Measurements from ENCODE around the gene SNCG. TPM values are rescaled to one million over a fixed set of nuclear protein-coding genes. Genes with fewer than 3 reads are reported as not detected.
"Not testable (repeated sequence)": the region's sequence is repeated elsewhere in the genome, so short reads cannot be mapped to it uniquely, and the experiment has no call there.

The SNCG gene
- total RNA-seq, 1 experiment from 2014 or later, result 99.4 TPM

GRCh38 chr10:87000491-87000890 is 42.1 kb downstream of the SNCG start:
- Histone ChIP-seq H3K27me3 (ENCODE audit: insufficient read depth, low read depth) (no peaks in the 10 kb centered on the region), H3K9me2 (ENCODE audit: insufficient read depth) (no peaks in the 10 kb centered on the region), H3K4me3 (no peak overlapping the region), H4K20me1 (ENCODE audit: insufficient read depth) (no peaks in the 10 kb centered on the region), H3K36me3 (ENCODE audit: low read depth) (no peaks in the 10 kb centered on the region), H3K9me3 (ENCODE audit: insufficient read depth, low read depth) (no peaks in the 10 kb centered on the region), H3K27ac (no peak overlapping the region), H3K4me1 (replicated peaks; ENCODE audit: insufficient read depth) (peaks cover 6% of the 10 kb centered on the region), H3K79me2 (ENCODE audit: low read depth) (no peaks in the 10 kb centered on the region), H2AFZ (no peak overlapping the region), H3K4me2 (no peak overlapping the region), H3F3A (ENCODE audit: insufficient read depth, low read depth) (no peaks in the 10 kb centered on the region)
- no TSS peak for BruUV-seq (replicated peaks)
- CTCF ChIA-PET, result no interaction called here
- POLR2A ChIA-PET (ENCODE audit: unreplicated experiment), result interaction anchor here (0.7 kb wide), 1 partner anchor 237 kb away, joined by 5 read pairs; no protein-coding TSS in a partner anchor
- TF ChIP-seq CTCF (conservative IDR thresholded peaks at IDR 0.05), result no peak
- DNase-seq, result no peak
- intact Hi-C loops (cut with micrococcal nuclease; ENCODE audit: unreplicated experiment), result no loop called here

- H3K79me2 ChIP-seq (ENCODE audit: low read depth); H3K9me2 ChIP-seq (ENCODE audit: insufficient read depth); BruUV-seq (replicated peaks); H3K36me3 ChIP-seq (ENCODE audit: low read depth); POLR2A ChIA-PET (ENCODE audit: unreplicated experiment); H3F3A ChIP-seq (ENCODE audit: insufficient read depth, low read depth); H4K20me1 ChIP-seq (ENCODE audit: insufficient read depth); H3K4me3 ChIP-seq; H3K9me3 ChIP-seq (ENCODE audit: insufficient read depth, low read depth); intact Hi-C loops (cut with micrococcal nuclease; ENCODE audit: unreplicated experiment); H3K4me2 ChIP-seq; H3K27ac ChIP-seq; DNase-seq; CTCF ChIA-PET; H3K27me3 ChIP-seq (ENCODE audit: insufficient read depth, low read depth); H2AFZ ChIP-seq; H3K4me1 ChIP-seq (replicated peaks; ENCODE audit: insufficient read depth): not testable (repeated sequence)
These were observed 48.7 kb downstream of the SNCG start for GRCh38 chr10:87007124-87007523.

- H3K4me3 ChIP-seq; POLR2A ChIA-PET (ENCODE audit: unreplicated experiment); intact Hi-C loops (cut with micrococcal nuclease; ENCODE audit: unreplicated experiment); H3K79me2 ChIP-seq (ENCODE audit: low read depth); CTCF ChIA-PET; H3K9me2 ChIP-seq (ENCODE audit: insufficient read depth); DNase-seq; H2AFZ ChIP-seq; H3K36me3 ChIP-seq (ENCODE audit: low read depth); H4K20me1 ChIP-seq (ENCODE audit: insufficient read depth); H3F3A ChIP-seq (ENCODE audit: insufficient read depth, low read depth); BruUV-seq (replicated peaks); H3K27me3 ChIP-seq (ENCODE audit: insufficient read depth, low read depth); H3K27ac ChIP-seq; H3K4me2 ChIP-seq; H3K4me1 ChIP-seq (replicated peaks; ENCODE audit: insufficient read depth); H3K9me3 ChIP-seq (ENCODE audit: insufficient read depth, low read depth): not testable (repeated sequence)
These were observed 49.3 kb downstream of the SNCG start for GRCh38 chr10:87007674-87008073.

- H3K27ac ChIP-seq; POLR2A ChIA-PET (ENCODE audit: unreplicated experiment): not testable (repeated sequence)
These were observed 49.9 kb downstream of the SNCG start for GRCh38 chr10:87008303-87008702.

GRCh38 chr10:87009134-87009696 is 50.8 kb downstream of the SNCG start:
- H3K4me1 ChIP-seq (replicated peaks; ENCODE audit: insufficient read depth); BruUV-seq (replicated peaks); CTCF ChIA-PET; H3K79me2 ChIP-seq (ENCODE audit: low read depth); H3K4me2 ChIP-seq; H3K27ac ChIP-seq; H3K27me3 ChIP-seq (ENCODE audit: insufficient read depth, low read depth); H2AFZ ChIP-seq; intact Hi-C loops (cut with micrococcal nuclease; ENCODE audit: unreplicated experiment); H3K36me3 ChIP-seq (ENCODE audit: low read depth); H3K4me3 ChIP-seq; H4K20me1 ChIP-seq (ENCODE audit: insufficient read depth); POLR2A ChIA-PET (ENCODE audit: unreplicated experiment); H3F3A ChIP-seq (ENCODE audit: insufficient read depth, low read depth); H3K9me2 ChIP-seq (ENCODE audit: insufficient read depth); H3K9me3 ChIP-seq (ENCODE audit: insufficient read depth, low read depth); DNase-seq: not testable (repeated sequence)

More at GRCh38 chr10:87008303-87008702, 49.9 kb downstream of the SNCG start:
- H3K4me2 ChIP-seq; H3K9me2 ChIP-seq (ENCODE audit: insufficient read depth); H4K20me1 ChIP-seq (ENCODE audit: insufficient read depth); H2AFZ ChIP-seq; H3K9me3 ChIP-seq (ENCODE audit: insufficient read depth, low read depth); H3K79me2 ChIP-seq (ENCODE audit: low read depth); CTCF ChIA-PET; H3K27me3 ChIP-seq (ENCODE audit: insufficient read depth, low read depth); BruUV-seq (replicated peaks); intact Hi-C loops (cut with micrococcal nuclease; ENCODE audit: unreplicated experiment); H3F3A ChIP-seq (ENCODE audit: insufficient read depth, low read depth); H3K36me3 ChIP-seq (ENCODE audit: low read depth); H3K4me1 ChIP-seq (replicated peaks; ENCODE audit: insufficient read depth); H3K4me3 ChIP-seq: not testable (repeated sequence)
- peak in 1 of 2 experiments; percentile 41 for DNase-seq

Other genes with a start within 250 kb of the SNCG start
- gene BMPR1A, start 202.0 kb upstream of the SNCG start, total RNA-seq (2021), result 20.9 and 24.3 TPM in 2 replicates
- gene MMRN2, start 984 bp upstream of the SNCG start, total RNA-seq (2021), result 12.1 and 13.4 TPM in 2 replicates
- 51.0 and 72.8 TPM in 2 replicates for gene ADIRF, start 9.9 kb downstream of the SNCG start, total RNA-seq (2021)
- gene FAM25A, start 61.7 kb downstream of the SNCG start, total RNA-seq (2021), result 8.2 and 11.4 TPM in 2 replicates
- gene GLUD1, start 136.2 kb downstream of the SNCG start, total RNA-seq (2021), result 93.0 and 105 TPM in 2 replicates
- 11.3 and 15.9 TPM in 2 replicates for gene SHLD2, start 136.6 kb downstream of the SNCG start, total RNA-seq (2021)

Measured in PC-9 (cell line).